K562 (cell line): Measurements from ENCODE around the gene SLITRK6.
"Not testable (repeated sequence)": the region's sequence is repeated elsewhere in the genome, so short reads cannot be mapped to it uniquely, and the experiment has no call there.

Experiments
- ETV1 ChIP-seq: fragments of 450-650 bp; conservative IDR thresholded peaks from 2 replicates; pipeline ENCODE4 v1.6.1; 2016; ENCODE audit warnings: missing genetic modification characterization, control low read depth, low read depth, missing compliant biosample characterization
- GATA2 ChIP-seq: sonication (generic); formaldehyde crosslinking; IDR thresholded peaks from 2 replicates; pipeline ENCODE4 v1.4.0; 2020; ENCODE audit warnings: mild to moderate bottlenecking, missing genetic modification reagents
- HDAC6 ChIP-seq: IDR thresholded peaks from 2 replicates; pipeline ENCODE4 v1.6.1; 2012; ENCODE audit warnings: low read depth, mild to moderate bottlenecking, control low read depth, inconsistent platforms, low read length, moderate library complexity
- POLR2A ChIP-seq: fragments of 450-650 bp; conservative IDR thresholded peaks from 2 replicates; pipeline ENCODE4 v1.6.1; 2016
- ZFP36 ChIP-seq: fragments of 150-350 bp; IDR thresholded peaks from 2 replicates; pipeline ENCODE4 v1.6.1; 2018; ENCODE audit warnings: low read length, low read depth; ENCODE audit not compliant: partially characterized antibody
- ZNF436 ChIP-seq: fragments of 250-450, 450-650 bp; sonication (Bioruptor Pico); formaldehyde crosslinking; IDR thresholded peaks from 2 replicates; pipeline ENCODE4 v1.7.0; 2020; ENCODE audit warnings: mild to moderate bottlenecking
- ZSCAN32 ChIP-seq: fragments of 450-650 bp; formaldehyde crosslinking; IDR thresholded peaks from 2 replicates; pipeline ENCODE4 v1.4.0; 2020; ENCODE audit warnings: mild to moderate bottlenecking, moderate library complexity
- TF ChIP-seq, protein P1 (sequence below): sonication (generic); formaldehyde crosslinking; IDR thresholded peaks from 2 replicates; pipeline ENCODE4 v1.8.1; 2023; ENCODE audit warnings: missing genetic modification reagents, mild to moderate bottlenecking, borderline replicate concordance
- TF ChIP-seq, protein P2 (sequence below), 2 experiments: fragments of 450-650 bp; IDR thresholded peaks; 2 replicates each; pipeline ENCODE4 v1.6.1; 2016; ENCODE audit warnings: mild to moderate bottlenecking in 2 of 2, borderline replicate concordance in 1 of 2, low read depth in 1 of 2, moderate library complexity in 1 of 2

DNA sequence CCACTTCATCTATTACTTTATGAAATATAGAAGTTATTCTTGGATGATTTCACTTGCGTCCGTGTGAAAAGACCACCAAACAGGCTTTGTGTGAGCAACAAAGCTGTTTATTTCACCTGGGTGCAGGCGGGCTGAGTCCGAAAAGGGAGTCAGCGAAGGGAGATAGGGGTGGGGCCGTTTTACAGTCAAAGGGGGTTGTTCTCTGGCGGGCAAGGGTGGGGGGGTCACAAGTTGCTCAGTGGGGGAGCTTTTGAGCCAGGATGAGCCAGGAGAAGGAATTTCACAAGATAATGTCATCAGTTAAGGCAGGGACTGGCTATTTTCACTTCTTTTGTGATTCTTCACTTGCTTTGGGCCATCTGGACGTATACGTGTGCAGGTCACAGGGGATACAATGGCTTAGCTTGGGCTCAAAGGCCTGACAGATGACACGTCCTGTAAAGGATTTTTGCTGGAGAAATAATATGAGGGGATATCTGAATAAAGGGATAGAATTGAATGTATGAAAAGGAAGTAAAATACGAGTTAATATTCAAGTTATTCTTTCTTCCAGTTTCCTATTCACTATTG, 55.9 kb downstream of the SLITRK6 start:
- TF ChIP-seq, protein P1, sequence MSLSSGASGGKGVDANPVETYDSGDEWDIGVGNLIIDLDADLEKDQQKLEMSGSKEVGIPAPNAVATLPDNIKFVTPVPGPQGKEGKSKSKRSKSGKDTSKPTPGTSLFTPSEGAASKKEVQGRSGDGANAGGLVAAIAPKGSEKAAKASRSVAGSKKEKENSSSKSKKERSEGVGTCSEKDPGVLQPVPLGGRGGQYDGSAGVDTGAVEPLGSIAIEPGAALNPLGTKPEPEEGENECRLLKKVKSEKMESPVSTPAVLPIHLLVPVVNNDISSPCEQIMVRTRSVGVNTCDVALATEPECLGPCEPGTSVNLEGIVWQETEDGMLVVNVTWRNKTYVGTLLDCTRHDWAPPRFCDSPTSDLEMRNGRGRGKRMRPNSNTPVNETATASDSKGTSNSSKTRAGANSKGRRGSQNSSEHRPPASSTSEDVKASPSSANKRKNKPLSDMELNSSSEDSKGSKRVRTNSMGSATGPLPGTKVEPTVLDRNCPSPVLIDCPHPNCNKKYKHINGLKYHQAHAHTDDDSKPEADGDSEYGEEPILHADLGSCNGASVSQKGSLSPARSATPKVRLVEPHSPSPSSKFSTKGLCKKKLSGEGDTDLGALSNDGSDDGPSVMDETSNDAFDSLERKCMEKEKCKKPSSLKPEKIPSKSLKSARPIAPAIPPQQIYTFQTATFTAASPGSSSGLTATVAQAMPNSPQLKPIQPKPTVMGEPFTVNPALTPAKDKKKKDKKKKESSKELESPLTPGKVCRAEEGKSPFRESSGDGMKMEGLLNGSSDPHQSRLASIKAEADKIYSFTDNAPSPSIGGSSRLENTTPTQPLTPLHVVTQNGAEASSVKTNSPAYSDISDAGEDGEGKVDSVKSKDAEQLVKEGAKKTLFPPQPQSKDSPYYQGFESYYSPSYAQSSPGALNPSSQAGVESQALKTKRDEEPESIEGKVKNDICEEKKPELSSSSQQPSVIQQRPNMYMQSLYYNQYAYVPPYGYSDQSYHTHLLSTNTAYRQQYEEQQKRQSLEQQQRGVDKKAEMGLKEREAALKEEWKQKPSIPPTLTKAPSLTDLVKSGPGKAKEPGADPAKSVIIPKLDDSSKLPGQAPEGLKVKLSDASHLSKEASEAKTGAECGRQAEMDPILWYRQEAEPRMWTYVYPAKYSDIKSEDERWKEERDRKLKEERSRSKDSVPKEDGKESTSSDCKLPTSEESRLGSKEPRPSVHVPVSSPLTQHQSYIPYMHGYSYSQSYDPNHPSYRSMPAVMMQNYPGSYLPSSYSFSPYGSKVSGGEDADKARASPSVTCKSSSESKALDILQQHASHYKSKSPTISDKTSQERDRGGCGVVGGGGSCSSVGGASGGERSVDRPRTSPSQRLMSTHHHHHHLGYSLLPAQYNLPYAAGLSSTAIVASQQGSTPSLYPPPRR (CRISPR knock-in tag), result not testable (repeated sequence)
- not testable (repeated sequence) for TF ChIP-seq ZFP36; ETV1 (tag); POLR2A; ZSCAN32 (CRISPR knock-in tag); ZNF436 (CRISPR knock-in tag); HDAC6; GATA2 (CRISPR knock-in tag)
- TF ChIP-seq, protein P2, sequence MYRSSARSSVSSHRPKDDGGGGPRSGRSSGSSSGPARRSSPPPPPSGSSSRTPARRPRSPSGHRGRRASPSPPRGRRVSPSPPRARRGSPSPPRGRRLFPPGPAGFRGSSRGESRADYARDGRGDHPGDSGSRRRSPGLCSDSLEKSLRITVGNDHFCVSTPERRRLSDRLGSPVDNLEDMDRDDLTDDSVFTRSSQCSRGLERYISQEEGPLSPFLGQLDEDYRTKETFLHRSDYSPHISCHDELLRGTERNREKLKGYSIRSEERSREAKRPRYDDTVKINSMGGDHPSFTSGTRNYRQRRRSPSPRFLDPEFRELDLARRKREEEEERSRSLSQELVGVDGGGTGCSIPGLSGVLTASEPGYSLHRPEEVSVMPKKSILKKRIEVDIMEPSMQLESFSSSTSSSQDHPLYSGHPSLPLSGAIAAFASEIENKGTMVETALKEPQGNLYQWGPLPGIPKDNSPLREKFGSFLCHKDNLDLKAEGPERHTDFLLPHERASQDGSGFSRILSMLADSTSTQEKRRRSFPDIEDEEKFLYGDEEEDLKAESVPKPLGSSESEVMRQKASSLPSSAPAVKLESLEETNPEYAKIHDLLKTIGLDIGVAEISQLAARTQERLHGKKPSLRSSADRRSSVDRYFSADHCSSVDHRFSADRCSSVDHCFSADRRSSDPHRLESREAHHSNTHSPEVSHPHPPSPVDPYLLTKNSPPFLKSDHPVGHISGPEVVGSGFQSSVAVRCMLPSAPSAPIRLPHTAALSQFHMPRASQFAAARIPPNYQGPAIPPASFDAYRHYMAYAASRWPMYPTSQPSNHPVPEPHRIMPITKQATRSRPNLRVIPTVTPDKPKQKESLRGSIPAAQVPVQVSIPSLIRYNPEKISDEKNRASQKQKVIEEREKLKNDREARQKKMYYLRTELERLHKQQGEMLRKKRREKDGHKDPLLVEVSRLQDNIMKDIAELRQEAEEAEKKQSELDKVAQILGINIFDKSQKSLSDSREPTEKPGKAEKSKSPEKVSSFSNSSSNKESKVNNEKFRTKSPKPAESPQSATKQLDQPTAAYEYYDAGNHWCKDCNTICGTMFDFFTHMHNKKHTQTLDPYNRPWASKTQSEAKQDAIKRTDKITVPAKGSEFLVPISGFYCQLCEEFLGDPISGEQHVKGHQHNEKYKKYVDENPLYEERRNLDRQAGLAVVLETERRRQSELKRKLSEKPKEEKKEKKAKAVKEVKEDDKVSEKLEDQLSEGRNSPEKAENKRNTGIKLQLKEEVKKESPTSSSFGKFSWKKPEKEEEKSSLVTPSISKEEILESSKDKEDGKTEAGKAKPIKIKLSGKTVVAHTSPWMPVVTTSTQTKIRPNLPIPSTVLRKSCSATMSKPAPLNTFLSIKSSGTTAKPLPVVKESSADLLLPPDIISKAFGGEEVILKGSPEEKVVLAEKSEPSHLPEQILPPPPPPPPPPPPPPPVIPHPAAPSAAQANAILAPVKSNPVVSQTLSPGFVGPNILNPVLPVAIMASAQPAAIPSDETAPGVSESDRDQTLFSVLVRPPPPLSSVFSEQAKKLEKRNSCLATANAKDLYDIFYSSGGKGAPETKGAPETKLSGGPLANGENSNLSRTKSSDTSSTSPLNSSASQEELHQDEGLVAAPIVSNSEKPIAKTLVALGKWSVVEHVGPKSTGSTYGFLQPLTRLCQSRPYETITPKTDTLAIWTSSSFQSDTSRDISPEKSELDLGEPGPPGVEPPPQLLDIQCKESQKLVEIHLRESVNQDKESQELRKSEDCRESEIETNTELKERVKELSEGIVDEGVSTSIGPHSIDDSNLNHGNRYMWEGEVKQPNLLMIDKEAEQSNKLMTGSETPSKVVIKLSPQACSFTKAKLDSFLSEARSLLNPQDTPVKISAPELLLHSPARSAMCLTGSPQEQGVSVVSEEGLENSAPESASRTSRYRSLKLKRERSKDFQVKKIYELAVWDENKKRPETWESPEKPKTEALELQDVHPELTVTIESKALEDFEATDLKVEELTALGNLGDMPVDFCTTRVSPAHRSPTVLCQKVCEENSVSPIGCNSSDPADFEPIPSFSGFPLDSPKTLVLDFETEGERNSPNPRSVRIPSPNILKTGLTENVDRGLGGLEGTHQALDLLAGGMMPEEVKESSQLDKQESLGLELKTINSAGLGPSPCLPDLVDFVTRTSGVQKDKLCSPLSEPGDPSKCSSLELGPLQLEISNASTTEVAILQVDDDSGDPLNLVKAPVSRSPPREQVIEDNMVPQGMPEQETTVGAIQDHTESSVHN (IDR thresholded peaks at IDR 0.05; ENCODE audit: borderline replicate concordance in 1 of 2, low read depth in 1 of 2), result not testable (repeated sequence)
